H1 (cell line): Measurements from ENCODE around the gene MSANTD7. TPM values are rescaled to one million over a fixed set of nuclear protein-coding genes. Genes with fewer than 3 reads are reported as not detected.

ENCODE experiments used
- polyA plus RNA-seq, 7 experiments: library from polyadenylated mRNA; depleted of rRNA in 3 of 7; stranded (reverse) in 5 of 7; unstranded in 2 of 7; fragments of >200 nt in 5 of 7; fragments of 200-250 nt in 2 of 7; gene quantifications; 1 replicate in 5 of 7; 2 replicates in 1 of 7; 4 replicates in 1 of 7; pipeline versions ENCODE4 v1.2.1 to v1.2.3, GENCODE V29; 2011 to 2013; ENCODE audit warnings: missing spikeins in 2 of 7, mixed read lengths in 2 of 7
- total RNA-seq: library from RNA; stranded (reverse); fragmentation: NEBNext Ultra II Directional; extraction: Animal tissue kit (Norgen Biotek cat#: 25700); gene quantifications from 2 replicates; pipeline ENCODE4 v1.2.1, GENCODE V29; 2021
- TF ChIP-seq, protein P1 (sequence below): fragments of 300-600 bp; sonication (generic); IDR thresholded peaks from 2 replicates; pipeline ENCODE4 v1.7.1; 2012; ENCODE audit warnings: low read length, moderate library complexity, mild to moderate bottlenecking, inconsistent platforms; ENCODE audit not compliant: insufficient replicate concordance
- TF ChIP-seq, protein P2 (sequence below): IDR thresholded peaks from 2 replicates; pipeline ENCODE4 v1.6.1; 2011; ENCODE audit warnings: low read length, improper control_type of control experiment

The MSANTD7 gene
- total and polyA plus RNA-seq, 2 of the 8 experiments (the other 6 are each of a cell fraction or from before 2014, with no cell fraction given) = 5.0 to 15.2 TPM

DNA sequence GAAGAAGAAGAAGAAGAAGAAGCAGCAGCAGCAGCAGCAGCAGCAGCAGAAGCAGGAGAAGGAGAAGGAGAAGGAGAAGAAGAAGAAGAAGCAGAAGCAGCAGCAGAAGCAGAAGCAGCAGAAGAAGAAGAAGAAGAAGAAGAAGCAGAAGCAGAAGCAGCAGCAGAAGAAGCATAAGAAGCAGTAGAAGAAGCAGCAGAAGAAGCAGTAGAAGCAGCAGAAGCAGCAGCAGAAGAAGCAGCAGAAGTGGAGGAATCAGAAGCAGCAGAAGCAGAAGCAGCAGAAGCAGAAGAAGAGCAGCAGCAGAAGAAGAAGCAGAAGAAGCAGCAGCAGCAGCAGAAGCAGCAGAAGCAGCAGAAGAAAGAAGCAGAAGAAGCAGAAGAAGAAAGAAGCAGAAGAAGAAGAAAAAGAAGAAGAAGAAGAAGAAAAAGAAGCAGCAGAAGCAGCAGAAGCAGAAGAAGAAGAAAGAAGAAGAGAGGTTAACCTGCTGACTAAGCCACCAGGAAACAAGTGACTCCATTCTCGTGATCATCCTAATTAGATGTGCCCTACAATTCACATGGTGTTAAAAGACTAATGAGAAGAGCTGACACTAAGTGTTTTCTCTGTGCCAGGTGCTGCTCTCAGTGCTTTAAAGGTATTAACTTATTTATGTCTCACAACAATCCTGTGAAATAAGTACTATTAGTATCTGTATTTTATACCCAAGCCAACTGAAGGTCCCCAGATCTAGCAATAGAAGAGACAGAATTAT, 11.9 kb upstream of the MSANTD7 start (continued):
- TF ChIP-seq, protein P1, sequence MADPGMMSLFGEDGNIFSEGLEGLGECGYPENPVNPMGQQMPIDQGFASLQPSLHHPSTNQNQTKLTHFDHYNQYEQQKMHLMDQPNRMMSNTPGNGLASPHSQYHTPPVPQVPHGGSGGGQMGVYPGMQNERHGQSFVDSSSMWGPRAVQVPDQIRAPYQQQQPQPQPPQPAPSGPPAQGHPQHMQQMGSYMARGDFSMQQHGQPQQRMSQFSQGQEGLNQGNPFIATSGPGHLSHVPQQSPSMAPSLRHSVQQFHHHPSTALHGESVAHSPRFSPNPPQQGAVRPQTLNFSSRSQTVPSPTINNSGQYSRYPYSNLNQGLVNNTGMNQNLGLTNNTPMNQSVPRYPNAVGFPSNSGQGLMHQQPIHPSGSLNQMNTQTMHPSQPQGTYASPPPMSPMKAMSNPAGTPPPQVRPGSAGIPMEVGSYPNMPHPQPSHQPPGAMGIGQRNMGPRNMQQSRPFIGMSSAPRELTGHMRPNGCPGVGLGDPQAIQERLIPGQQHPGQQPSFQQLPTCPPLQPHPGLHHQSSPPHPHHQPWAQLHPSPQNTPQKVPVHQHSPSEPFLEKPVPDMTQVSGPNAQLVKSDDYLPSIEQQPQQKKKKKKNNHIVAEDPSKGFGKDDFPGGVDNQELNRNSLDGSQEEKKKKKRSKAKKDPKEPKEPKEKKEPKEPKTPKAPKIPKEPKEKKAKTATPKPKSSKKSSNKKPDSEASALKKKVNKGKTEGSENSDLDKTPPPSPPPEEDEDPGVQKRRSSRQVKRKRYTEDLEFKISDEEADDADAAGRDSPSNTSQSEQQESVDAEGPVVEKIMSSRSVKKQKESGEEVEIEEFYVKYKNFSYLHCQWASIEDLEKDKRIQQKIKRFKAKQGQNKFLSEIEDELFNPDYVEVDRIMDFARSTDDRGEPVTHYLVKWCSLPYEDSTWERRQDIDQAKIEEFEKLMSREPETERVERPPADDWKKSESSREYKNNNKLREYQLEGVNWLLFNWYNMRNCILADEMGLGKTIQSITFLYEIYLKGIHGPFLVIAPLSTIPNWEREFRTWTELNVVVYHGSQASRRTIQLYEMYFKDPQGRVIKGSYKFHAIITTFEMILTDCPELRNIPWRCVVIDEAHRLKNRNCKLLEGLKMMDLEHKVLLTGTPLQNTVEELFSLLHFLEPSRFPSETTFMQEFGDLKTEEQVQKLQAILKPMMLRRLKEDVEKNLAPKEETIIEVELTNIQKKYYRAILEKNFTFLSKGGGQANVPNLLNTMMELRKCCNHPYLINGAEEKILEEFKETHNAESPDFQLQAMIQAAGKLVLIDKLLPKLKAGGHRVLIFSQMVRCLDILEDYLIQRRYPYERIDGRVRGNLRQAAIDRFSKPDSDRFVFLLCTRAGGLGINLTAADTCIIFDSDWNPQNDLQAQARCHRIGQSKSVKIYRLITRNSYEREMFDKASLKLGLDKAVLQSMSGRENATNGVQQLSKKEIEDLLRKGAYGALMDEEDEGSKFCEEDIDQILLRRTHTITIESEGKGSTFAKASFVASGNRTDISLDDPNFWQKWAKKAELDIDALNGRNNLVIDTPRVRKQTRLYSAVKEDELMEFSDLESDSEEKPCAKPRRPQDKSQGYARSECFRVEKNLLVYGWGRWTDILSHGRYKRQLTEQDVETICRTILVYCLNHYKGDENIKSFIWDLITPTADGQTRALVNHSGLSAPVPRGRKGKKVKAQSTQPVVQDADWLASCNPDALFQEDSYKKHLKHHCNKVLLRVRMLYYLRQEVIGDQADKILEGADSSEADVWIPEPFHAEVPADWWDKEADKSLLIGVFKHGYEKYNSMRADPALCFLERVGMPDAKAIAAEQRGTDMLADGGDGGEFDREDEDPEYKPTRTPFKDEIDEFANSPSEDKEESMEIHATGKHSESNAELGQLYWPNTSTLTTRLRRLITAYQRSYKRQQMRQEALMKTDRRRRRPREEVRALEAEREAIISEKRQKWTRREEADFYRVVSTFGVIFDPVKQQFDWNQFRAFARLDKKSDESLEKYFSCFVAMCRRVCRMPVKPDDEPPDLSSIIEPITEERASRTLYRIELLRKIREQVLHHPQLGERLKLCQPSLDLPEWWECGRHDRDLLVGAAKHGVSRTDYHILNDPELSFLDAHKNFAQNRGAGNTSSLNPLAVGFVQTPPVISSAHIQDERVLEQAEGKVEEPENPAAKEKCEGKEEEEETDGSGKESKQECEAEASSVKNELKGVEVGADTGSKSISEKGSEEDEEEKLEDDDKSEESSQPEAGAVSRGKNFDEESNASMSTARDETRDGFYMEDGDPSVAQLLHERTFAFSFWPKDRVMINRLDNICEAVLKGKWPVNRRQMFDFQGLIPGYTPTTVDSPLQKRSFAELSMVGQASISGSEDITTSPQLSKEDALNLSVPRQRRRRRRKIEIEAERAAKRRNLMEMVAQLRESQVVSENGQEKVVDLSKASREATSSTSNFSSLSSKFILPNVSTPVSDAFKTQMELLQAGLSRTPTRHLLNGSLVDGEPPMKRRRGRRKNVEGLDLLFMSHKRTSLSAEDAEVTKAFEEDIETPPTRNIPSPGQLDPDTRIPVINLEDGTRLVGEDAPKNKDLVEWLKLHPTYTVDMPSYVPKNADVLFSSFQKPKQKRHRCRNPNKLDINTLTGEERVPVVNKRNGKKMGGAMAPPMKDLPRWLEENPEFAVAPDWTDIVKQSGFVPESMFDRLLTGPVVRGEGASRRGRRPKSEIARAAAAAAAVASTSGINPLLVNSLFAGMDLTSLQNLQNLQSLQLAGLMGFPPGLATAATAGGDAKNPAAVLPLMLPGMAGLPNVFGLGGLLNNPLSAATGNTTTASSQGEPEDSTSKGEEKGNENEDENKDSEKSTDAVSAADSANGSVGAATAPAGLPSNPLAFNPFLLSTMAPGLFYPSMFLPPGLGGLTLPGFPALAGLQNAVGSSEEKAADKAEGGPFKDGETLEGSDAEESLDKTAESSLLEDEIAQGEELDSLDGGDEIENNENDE = no peak
- TF ChIP-seq, protein P2, sequence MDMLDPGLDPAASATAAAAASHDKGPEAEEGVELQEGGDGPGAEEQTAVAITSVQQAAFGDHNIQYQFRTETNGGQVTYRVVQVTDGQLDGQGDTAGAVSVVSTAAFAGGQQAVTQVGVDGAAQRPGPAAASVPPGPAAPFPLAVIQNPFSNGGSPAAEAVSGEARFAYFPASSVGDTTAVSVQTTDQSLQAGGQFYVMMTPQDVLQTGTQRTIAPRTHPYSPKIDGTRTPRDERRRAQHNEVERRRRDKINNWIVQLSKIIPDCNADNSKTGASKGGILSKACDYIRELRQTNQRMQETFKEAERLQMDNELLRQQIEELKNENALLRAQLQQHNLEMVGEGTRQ = no peak
